22Rv1 (cell line): ENCODE results near the gene HIRA.

Source experiments
- ZFX ChIP-seq: fragments of 450-650 bp; IDR thresholded peaks from 2 replicates; pipeline ENCODE4 v1.6.1; 2017; ENCODE audit warnings: antibody characterized with exemption, borderline replicate concordance
- TF ChIP-seq, protein P1 (sequence below): fragments of 450-650 bp; IDR thresholded peaks from 2 replicates; pipeline ENCODE4 v1.5.1; 2017; ENCODE audit warnings: mild to moderate bottlenecking

GRCh38 chr22:19289475-19290161, 141.9 kb downstream of the HIRA start:
- TF ChIP-seq, protein P1, sequence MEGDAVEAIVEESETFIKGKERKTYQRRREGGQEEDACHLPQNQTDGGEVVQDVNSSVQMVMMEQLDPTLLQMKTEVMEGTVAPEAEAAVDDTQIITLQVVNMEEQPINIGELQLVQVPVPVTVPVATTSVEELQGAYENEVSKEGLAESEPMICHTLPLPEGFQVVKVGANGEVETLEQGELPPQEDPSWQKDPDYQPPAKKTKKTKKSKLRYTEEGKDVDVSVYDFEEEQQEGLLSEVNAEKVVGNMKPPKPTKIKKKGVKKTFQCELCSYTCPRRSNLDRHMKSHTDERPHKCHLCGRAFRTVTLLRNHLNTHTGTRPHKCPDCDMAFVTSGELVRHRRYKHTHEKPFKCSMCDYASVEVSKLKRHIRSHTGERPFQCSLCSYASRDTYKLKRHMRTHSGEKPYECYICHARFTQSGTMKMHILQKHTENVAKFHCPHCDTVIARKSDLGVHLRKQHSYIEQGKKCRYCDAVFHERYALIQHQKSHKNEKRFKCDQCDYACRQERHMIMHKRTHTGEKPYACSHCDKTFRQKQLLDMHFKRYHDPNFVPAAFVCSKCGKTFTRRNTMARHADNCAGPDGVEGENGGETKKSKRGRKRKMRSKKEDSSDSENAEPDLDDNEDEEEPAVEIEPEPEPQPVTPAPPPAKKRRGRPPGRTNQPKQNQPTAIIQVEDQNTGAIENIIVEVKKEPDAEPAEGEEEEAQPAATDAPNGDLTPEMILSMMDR: no peak
- no peak for TF ChIP-seq ZFX
